K562 (cell line): ENCODE results near the gene LLGL2. TPM values are rescaled to one million over a fixed set of nuclear protein-coding genes. Genes with fewer than 3 reads are reported as not detected.

Experiments
- CBFA2T3 ChIP-seq: fragments of 450-650 bp; IDR thresholded peaks from 2 replicates; pipeline ENCODE4 v1.6.1; 2017
- EGR1 ChIP-seq: fragments of 450-650 bp; conservative IDR thresholded peaks from 2 replicates; pipeline ENCODE4 v1.6.1; 2017; ENCODE audit warnings: mild to moderate bottlenecking
- HNRNPK ChIP-seq: fragments of 200-400 bp; formaldehyde crosslinking; IDR thresholded peaks from one replicate; pipeline ENCODE4 v1.6.1; 2018; ENCODE audit warnings: mild to moderate bottlenecking, low read depth, low read length; ENCODE audit not compliant: poor library complexity, severe bottlenecking
- MAFF ChIP-seq: IDR thresholded peaks from 2 replicates; pipeline ENCODE4 v1.6.1; 2012; ENCODE audit warnings: low read length, improper control_type of control experiment
- RBM22 ChIP-seq: fragments of 200-400 bp; formaldehyde crosslinking; IDR thresholded peaks from 2 replicates; pipeline ENCODE4 v1.6.1; 2018; ENCODE audit warnings: low read length, low read depth; ENCODE audit not compliant: poor library complexity, severe bottlenecking
- ZNF274 ChIP-seq: IDR thresholded peaks from 2 replicates; pipeline ENCODE4 v1.6.1; 2011; ENCODE audit warnings: low read depth, mild to moderate bottlenecking, low read length, moderate library complexity, borderline replicate concordance
- polyA plus RNA-seq, 8 experiments: library from polyadenylated mRNA; depleted of rRNA in 4 of 8; stranded (reverse) in 5 of 8; unstranded in 3 of 8; fragments of >200 nt; fragmentation: Nextera tagmentation in 2 of 8; fragmentation: Illumina TruSeq in 1 of 8; extraction: Ambion mirVana in 2 of 8; extraction: Trizol in 1 of 8; gene quantifications; 2 replicates each; pipeline versions ENCODE4 v1.2.1 to v1.2.3, GENCODE V29; 2011 to 2014; ENCODE audit warnings: inconsistent platforms in 1 of 8, missing spikeins in 1 of 8
- total RNA-seq, 7 experiments: library from RNA; depleted of rRNA in 6 of 7; stranded (reverse); fragments of >200 nt in 6 of 7; fragmentation: Illumina TruSeq in 2 of 7; extraction: Trizol in 2 of 7; gene quantifications; 2 replicates each; pipeline versions ENCODE4 v1.2.1 to v1.2.3, GENCODE V29; 2011 to 2021; ENCODE audit warnings: low replicate concordance in 1 of 7
- TF ChIP-seq, protein P1 (sequence below): fragments of 450-650 bp; IDR thresholded peaks from 2 replicates; pipeline ENCODE4 v1.7.1; 2018; ENCODE audit warnings: mild to moderate bottlenecking, low read depth; ENCODE audit not compliant: partially characterized antibody

The LLGL2 gene
- total and polyA plus RNA-seq, 9 of the 15 experiments (the other 6 are each of a cell fraction or from before 2014, with no cell fraction given) = 0.32 to 24.4 (median 10.2) TPM

DNA sequence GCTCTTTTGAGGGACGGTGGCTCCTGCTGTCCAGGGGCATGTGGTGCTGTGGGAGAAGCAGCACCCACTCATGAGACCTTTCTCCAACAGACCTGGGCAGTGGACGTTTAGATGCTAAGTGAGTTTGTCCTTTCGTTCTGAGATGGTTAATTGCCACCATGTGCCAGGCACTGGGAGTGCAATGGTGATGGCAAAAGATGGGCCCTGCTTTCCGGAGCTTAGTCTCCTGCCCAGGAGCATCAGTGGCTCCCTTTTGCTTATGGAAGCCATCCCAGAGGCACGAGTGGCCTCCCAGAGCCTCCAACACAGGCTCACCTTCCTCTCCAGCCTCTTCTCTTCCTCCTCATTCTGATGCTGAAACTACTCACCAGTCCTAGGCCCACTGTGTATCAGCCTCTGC is 38.5 kb upstream of the LLGL2 start (continued):
- TF ChIP-seq EGR1 = no peak
- TF ChIP-seq MAFF = no peak
- TF ChIP-seq ZNF274 = no peak
- TF ChIP-seq, protein P1, sequence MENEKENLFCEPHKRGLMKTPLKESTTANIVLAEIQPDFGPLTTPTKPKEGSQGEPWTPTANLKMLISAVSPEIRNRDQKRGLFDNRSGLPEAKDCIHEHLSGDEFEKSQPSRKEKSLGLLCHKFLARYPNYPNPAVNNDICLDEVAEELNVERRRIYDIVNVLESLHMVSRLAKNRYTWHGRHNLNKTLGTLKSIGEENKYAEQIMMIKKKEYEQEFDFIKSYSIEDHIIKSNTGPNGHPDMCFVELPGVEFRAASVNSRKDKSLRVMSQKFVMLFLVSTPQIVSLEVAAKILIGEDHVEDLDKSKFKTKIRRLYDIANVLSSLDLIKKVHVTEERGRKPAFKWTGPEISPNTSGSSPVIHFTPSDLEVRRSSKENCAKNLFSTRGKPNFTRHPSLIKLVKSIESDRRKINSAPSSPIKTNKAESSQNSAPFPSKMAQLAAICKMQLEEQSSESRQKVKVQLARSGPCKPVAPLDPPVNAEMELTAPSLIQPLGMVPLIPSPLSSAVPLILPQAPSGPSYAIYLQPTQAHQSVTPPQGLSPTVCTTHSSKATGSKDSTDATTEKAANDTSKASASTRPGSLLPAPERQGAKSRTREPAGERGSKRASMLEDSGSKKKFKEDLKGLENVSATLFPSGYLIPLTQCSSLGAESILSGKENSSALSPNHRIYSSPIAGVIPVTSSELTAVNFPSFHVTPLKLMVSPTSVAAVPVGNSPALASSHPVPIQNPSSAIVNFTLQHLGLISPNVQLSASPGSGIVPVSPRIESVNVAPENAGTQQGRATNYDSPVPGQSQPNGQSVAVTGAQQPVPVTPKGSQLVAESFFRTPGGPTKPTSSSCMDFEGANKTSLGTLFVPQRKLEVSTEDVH = no peak
- no peak for TF ChIP-seq HNRNPK
- no peak for TF ChIP-seq CBFA2T3
- no peak for TF ChIP-seq RBM22
- TF ChIP-seq, all 486 proteins: peak for 0
